GM18951 (cell line): Measurements from ENCODE around the gene THSD4.
"Not testable (repeated sequence)": the region's sequence is repeated elsewhere in the genome, so short reads cannot be mapped to it uniquely, and the experiment has no call there.

ENCODE experiments used
- POLR2A ChIP-seq: IDR thresholded peaks from 4 replicates; pipeline ENCODE4 v1.6.1; 2011; ENCODE audit warnings: mild to moderate bottlenecking; ENCODE audit not compliant: insufficient read length, insufficient read depth; ENCODE audit errors: extremely low read depth
- in situ Hi-C: fragments of 300-500 bp; cut with MboI; formaldehyde crosslinking; loops from one replicate; pipeline ENCODE4 v1.12.0; 2022; ENCODE audit warnings: low sequenced_read_pairs, mixed read lengths, inconsistent platforms; ENCODE audit not compliant: unreplicated experiment

The THSD4 gene

DNA sequence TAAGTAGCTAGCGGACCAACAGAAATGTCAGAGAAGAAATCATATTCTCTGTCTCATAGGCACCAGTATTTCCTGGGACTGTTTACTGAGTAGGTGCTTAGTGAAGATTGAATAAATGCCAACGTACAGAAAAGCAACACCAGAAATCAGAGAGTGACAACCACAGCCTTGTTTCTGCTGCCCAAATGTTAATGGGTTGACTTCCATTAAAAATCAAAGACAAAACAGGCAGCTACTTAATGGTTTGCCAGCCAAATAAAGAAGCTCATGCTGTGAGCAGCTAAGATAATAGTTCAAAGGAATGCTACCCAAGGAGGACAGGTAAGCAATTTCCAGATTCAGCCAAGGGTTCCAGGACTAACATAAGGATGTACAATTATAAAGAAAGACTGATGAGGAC lies 270.7 kb downstream of the THSD4 start:
- TF ChIP-seq POLR2A: no peak
- in situ Hi-C loops: no loop called here

DNA sequence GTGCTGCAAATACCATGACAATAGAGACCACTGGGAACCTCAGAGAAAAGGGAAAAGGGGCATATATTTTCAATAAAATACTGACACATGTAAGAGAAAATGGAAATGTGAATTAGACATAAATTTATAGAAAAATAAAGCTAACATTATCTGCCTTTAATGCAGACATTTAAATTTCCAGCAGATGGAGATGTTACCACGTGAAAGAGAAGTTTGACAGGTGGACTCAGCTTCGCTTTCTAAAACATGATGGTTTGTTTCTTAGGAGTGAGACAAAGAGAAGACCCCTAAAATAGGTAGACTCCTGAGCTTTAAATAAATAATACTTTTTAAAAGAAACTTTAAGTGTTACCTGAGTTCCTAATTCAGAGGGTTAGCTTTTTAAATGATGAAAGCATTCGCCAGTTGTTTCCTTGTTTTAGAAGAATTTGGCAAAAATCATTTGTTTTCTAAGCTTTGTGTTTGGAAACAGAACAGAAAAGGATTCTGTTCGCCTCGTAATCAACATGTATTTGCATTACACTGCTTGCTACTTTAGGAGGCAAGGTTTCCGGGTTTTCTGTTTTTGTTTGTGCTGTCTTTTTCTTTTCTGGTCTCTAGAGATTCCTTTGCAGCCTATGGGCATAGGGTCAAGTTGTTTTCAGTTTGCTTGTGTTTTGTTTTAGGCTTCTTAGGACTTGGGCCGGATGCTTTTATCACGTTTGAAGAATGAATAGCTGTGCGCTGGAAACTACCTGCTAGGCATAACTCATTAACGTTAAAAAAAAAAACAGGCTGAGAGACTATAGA lies 271.4 kb downstream of the THSD4 start:
- no peak for TF ChIP-seq POLR2A
- in situ Hi-C loops: no loop called here

- in situ Hi-C loops: no loop called here
- TF ChIP-seq POLR2A: no peak
Measured at GRCh38 chr15:71387810-71388209, 272.5 kb downstream of the THSD4 start.

DNA sequence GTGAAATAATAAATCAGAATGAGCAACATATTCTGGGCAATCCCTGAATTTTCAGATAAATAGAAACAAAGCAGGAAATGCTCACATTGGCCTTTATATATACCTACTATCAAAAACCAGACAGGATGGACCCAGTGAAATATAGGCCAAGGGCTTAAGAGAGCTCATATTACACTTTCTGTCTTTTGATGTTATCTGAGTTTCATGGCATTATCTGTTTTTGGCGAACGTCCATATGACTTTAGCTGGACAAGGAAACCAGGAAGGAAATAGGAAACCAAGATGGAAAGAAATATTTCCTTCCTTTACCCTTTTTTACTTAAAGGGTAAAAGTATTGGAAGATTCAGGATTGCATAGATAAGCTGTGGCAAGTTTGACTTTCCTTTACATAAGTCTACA lies 274.8 kb downstream of the THSD4 start:
- no peak for TF ChIP-seq POLR2A
- in situ Hi-C loops: no loop called here

GRCh38 chr15:71391421-71392088 lies 276.3 kb downstream of the THSD4 start:
- in situ Hi-C loops: no loop called here
- no peak for TF ChIP-seq POLR2A

DNA sequence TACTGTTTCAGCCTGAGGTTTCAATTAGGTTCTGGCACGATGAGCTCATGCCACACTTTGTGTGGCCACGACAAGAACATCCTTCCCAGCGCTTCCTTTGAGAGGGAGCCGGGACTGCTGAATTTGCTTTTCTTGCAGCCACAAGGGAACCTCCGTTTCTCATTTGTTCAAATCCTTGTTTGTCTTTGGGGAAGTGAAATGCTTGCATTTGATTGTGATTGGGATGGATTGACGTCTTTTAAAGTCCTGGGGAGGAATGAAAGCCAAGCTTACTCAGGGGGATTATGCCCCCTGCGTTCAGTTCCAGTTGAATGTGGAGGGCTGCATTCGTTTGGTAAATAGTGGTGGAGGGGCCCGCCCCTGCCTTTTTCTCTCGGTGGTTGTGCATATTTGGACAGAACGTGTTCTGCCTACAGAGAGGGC lies 277.6 kb downstream of the THSD4 start:
- no peak for TF ChIP-seq POLR2A
- in situ Hi-C loops: no loop called here

DNA sequence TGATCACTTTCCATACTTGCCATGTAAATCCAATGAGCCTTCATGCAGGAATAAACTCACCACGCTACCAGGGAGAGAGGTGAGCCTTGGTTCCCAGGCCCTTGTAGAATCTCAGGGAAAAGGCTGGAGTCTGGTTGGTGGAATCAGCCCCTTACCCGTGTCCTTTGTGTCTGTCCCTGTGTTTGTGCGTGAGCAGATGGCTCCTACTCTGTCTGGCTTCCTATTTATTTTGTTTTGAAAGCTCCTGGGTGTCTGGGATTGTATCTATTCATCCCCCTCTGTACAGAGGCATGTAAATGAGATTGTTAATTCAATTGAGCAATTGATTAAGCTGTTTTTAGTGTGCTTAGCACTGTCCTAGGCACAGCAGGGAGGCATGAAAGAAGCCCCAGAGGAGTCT lies 278.1 kb downstream of the THSD4 start:
- in situ Hi-C loops: no loop called here
- TF ChIP-seq POLR2A: no peak

DNA sequence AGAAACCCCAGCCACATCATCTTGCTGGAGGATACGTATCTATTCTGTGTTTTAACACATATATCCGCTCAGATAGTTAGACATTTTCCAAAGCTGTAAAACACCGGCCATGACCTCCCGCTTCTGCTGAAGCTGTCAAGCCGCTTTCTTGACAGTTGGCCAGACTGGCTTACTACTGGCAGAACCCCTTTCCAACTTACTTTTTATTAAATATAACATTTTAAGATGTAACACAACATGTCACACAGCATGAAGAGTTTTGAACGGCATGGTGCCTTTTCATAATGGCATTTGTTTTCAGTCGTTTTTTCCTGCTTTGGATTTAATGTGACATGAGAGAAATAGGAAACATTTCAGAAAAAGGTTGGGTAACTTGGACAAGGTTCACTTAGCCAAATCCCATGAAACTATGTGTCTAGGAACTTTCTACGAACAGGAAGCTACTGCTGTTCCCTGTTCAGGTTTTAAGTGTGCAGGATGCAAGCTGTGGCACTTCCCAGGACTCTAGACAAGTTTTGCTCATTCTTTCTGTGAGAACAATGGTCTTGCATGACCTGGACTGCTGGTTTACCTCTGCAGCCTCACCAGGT lies 281.4 kb downstream of the THSD4 start:
- in situ Hi-C loops: no loop called here
- no peak for TF ChIP-seq POLR2A

- in situ Hi-C loops: no loop called here
- TF ChIP-seq POLR2A: no peak
Measured at GRCh38 chr15:71397377-71397776, 282.1 kb downstream of the THSD4 start.

DNA sequence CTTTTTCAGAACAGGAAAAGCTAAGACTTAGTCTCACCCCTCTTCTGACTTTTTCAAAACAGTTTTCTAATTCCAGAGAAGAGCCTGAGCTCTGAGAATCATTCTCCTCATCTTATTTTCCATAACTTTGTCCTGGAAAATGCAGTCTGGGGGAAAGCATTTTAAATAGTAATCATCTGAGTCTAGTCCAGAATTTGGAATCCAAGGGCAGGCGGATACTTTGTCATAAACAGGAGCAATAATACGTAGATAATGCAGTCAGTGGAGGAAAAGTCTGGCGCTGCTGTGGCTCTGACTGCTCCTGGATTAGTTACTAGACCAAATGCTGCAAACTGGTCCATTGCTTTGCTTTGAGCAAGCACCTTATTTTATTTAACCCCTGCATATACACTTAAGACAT lies 285.0 kb downstream of the THSD4 start:
- in situ Hi-C loops: no loop called here

DNA sequence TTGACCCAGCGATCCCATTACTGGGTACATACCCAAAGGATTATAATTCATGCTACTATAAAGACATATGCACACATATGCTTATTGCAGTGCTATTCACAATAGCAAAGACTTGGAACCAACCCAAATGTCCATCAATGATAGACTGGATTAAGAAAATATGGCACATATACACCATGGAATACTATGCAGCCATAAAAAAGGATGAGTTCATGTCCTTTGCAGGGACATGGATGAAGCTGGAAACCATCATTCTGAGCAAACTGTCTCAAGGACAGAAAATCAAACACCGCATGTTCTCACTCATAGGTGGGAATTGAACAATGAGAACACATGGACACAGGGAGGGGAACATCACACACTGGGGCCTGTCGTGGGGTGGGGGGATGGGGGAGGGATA lies 286.5 kb downstream of the THSD4 start:
- in situ Hi-C loops: not testable (repeated sequence)

More for the DNA sequence above, 285.0 kb downstream of the THSD4 start:
- TF ChIP-seq POLR2A: no peak

DNA sequence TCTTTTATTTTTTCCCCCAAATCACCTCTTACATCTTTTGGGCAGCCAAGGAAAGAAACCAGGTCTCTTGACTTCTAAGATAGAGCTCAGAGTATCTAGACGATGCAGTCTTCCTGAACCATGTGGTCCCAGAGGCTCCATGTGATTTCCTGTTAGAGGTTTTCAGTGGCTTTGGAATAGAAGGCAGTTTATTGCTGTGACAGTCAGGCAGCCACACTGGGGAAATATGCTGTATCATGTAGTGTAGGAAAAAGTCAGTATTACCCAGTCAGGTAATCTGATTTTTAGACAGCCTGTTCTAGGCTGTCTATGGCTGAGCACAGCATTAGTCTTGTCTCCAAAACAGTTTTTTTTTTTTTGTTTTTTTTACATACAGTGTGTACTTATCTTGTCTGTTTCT lies 294.3 kb downstream of the THSD4 start:
- in situ Hi-C loops: no loop called here
- TF ChIP-seq POLR2A: no peak

DNA sequence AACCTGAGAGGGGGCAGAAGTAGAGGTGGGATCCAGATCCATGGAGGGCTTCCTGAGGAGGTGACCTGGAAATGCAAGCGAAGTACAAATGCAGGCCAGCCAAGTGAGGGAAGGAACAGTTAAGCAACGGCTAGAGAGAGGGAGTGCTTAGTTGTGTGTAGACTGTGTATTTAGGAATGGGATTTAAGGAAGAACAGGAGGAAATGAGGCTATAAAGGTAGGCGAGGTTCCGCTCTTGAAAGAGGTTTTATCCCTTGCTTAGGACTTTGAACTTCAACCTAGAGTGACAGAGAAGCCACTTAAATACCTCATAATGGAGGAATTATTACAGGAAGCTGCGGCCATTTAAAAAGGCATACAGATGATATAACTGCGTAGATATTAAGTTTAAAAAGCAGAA lies 295.1 kb downstream of the THSD4 start:
- TF ChIP-seq POLR2A: no peak
- in situ Hi-C loops: no loop called here
